HepG2 (cell line): ENCODE measurements around the gene RMDN2. TPM values are rescaled to one million over a fixed set of nuclear protein-coding genes. Genes with fewer than 3 reads are reported as not detected.

Experiments used
- ARHGAP35 ChIP-seq: sonication (generic); formaldehyde crosslinking; IDR thresholded peaks from 2 replicates; pipeline ENCODE4 v1.9.0; 2022; ENCODE audit warnings: mild to moderate bottlenecking, inconsistent platforms, moderate library complexity, missing genetic modification reagents, borderline replicate concordance
- ATRX ChIP-seq: sonication (generic); formaldehyde crosslinking; IDR thresholded peaks from 2 replicates; pipeline ENCODE4 v1.4.0; 2020; ENCODE audit warnings: missing genetic modification reagents, borderline replicate concordance
- HMG20A ChIP-seq: IDR thresholded peaks from 2 replicates; pipeline ENCODE4 v1.6.1; 2016; ENCODE audit warnings: borderline replicate concordance
- HMGXB4 ChIP-seq, 2 experiments: sonication (generic) in 1 of 2; formaldehyde crosslinking in 1 of 2; IDR thresholded peaks; 2 replicates each; pipeline versions ENCODE4 v1.4.0 to v1.6.1; 2018 to 2020; ENCODE audit warnings: missing genetic modification reagents in 2 of 2, borderline replicate concordance in 1 of 2, low read depth in 1 of 2, mild to moderate bottlenecking in 1 of 2, missing biosample characterization in 1 of 2
- KLF11 ChIP-seq: IDR thresholded peaks from 2 replicates; pipeline ENCODE4 v1.6.1; 2016; ENCODE audit warnings: missing compliant biosample characterization
- MIXL1 ChIP-seq: IDR thresholded peaks from 2 replicates; pipeline ENCODE4 v1.6.1; 2016
- NCOA5 ChIP-seq: sonication (generic); formaldehyde crosslinking; IDR thresholded peaks from 2 replicates; pipeline ENCODE4 v1.4.0; 2020; ENCODE audit warnings: missing genetic modification reagents
- PBX2 ChIP-seq: IDR thresholded peaks from 2 replicates; pipeline ENCODE4 v1.6.1; 2016; ENCODE audit warnings: control low read depth
- PLRG1 ChIP-seq: fragments of 450-650 bp; conservative IDR thresholded peaks from 2 replicates; pipeline ENCODE4 v1.6.1; 2016
- POLR2AphosphoS2 ChIP-seq: IDR thresholded peaks from 2 replicates; pipeline ENCODE4 v1.6.1; 2011; ENCODE audit warnings: low read depth, low read length, improper control_type of control experiment
- RARG ChIP-seq: sonication (generic); formaldehyde crosslinking; IDR thresholded peaks from 2 replicates; pipeline ENCODE4 v1.4.0; 2020; ENCODE audit warnings: low read depth, mild to moderate bottlenecking, missing genetic modification reagents
- RERE ChIP-seq: IDR thresholded peaks from 2 replicates; pipeline ENCODE4 v1.6.1; 2016; ENCODE audit warnings: low read depth, missing genetic modification reagents, missing compliant biosample characterization
- STAT5B ChIP-seq: sonication (generic); formaldehyde crosslinking; IDR thresholded peaks from 2 replicates; pipeline ENCODE4 v1.4.0; 2020; ENCODE audit warnings: missing genetic modification reagents
- ZBED4 ChIP-seq: sonication (generic); formaldehyde crosslinking; IDR thresholded peaks from 2 replicates; pipeline ENCODE4 v1.4.0; 2020; ENCODE audit warnings: missing genetic modification reagents, borderline replicate concordance
- ZBTB3 ChIP-seq: sonication (generic); formaldehyde crosslinking; IDR thresholded peaks from 2 replicates; pipeline ENCODE4 v1.4.0; 2020; ENCODE audit warnings: low read depth, mild to moderate bottlenecking, moderate library complexity, missing genetic modification reagents, borderline replicate concordance
- ZC3H13 ChIP-seq: sonication (generic); formaldehyde crosslinking; IDR thresholded peaks from 2 replicates; pipeline ENCODE4 v1.8.1; 2023; ENCODE audit warnings: mild to moderate bottlenecking, missing genetic modification reagents, moderate library complexity
- ZFP37 ChIP-seq: sonication (generic); formaldehyde crosslinking; IDR thresholded peaks from 2 replicates; pipeline ENCODE4 v1.4.0; 2020; ENCODE audit warnings: missing genetic modification reagents, borderline replicate concordance
- ZNF251 ChIP-seq: sonication (generic); formaldehyde crosslinking; IDR thresholded peaks from 2 replicates; pipeline ENCODE4 v1.9.0; 2021; ENCODE audit warnings: mild to moderate bottlenecking, missing genetic modification reagents
- ZNF530 ChIP-seq: sonication (generic); formaldehyde crosslinking; IDR thresholded peaks from 2 replicates; pipeline ENCODE4 v1.5.0; 2020; ENCODE audit warnings: low read depth, mild to moderate bottlenecking, missing genetic modification reagents
- polyA plus RNA-seq, 8 experiments: library from polyadenylated mRNA; depleted of rRNA in 3 of 8; stranded (reverse) in 7 of 8; unstranded in 1 of 8; fragments of >200 nt; fragmentation: Illumina TruSeq in 4 of 8; extraction: Trizol in 4 of 8; gene quantifications; 2 replicates each; pipeline versions ENCODE4 v1.2.1 to v1.2.3, GENCODE V29; 2011 to 2016; ENCODE audit warnings: low read depth in 4 of 8, missing spikeins in 1 of 8, mixed read lengths in 1 of 8; ENCODE audit not compliant: insufficient read depth in 1 of 8
- total RNA-seq, 5 experiments: library from RNA; depleted of rRNA; stranded (reverse); fragments of >200 nt; fragmentation: Illumina TruSeq; extraction: Trizol; gene quantifications; 2 replicates each; pipeline ENCODE4 v1.2.3, GENCODE V29; 2016; ENCODE audit warnings: low read depth in 1 of 5

Gene RMDN2
- total and polyA plus RNA-seq, 2 of the 13 experiments (the other 11 are each of a cell fraction or from before 2014, with no cell fraction given) = 2.3 to 8.9 TPM

GRCh38 chr2:37920570-37920969 lies 4.5 kb upstream of the RMDN2 start (continued):
- TF ChIP-seq STAT5B (CRISPR knock-in tag) (no peak), KLF11 (peak; percentile 62; the same call in 1 of the 2 replicates), ZBTB3 (CRISPR knock-in tag) (no peak), ZNF251 (no peak), ZC3H13 (CRISPR knock-in tag) (no peak), RERE (CRISPR knock-in tag) (peak; percentile 46; the same call in 1 of the 2 replicates), POLR2AphosphoS2 (no peak), ZBED4 (CRISPR knock-in tag) (no peak), ARHGAP35 (CRISPR knock-in tag) (no peak), ATRX (no peak), PBX2 (CRISPR knock-in tag) (no peak), PLRG1 (no peak), ZFP37 (no peak), ZNF530 (no peak), RARG (CRISPR knock-in tag) (no peak), NCOA5 (no peak), HMG20A (CRISPR knock-in tag) (peak; percentile 82; the same call in 1 of the 2 replicates), HMGXB4 (CRISPR knock-in tag; IDR thresholded peaks at IDR 0.05; ENCODE audit: borderline replicate concordance in 1 of 2, low read depth in 1 of 2) (no peak), MIXL1 (CRISPR knock-in tag) (peak; percentile 48; the same call in 1 of the 2 replicates)
